H1 (cell line): ENCODE data around the gene NOS2. TPM values are rescaled to one million over a fixed set of nuclear protein-coding genes. Genes with fewer than 3 reads are reported as not detected.

Experiments
- CTCF ChIA-PET: fragments of 300-600 bp; sonication (Branson Sonifier 250); formaldehyde crosslinking; loops from one replicate; lab custom pipeline; 2021; ENCODE audit not compliant: partially characterized antibody; lab: Charles Lee
- POLR2A ChIA-PET: fragments of 300-600 bp; sonication (Branson Sonifier 250); formaldehyde crosslinking; loops from one replicate; lab custom pipeline; 2021; ENCODE audit warnings: inconsistent platforms; ENCODE audit not compliant: partially characterized antibody; lab: Charles Lee
- DNase-seq, 2 experiments: peaks; one replicate each; pipeline versions ENCODE4 v3.0.0 to v3.0.0-alpha.2; 2010 to 2022; ENCODE audit warnings: low spot score in 2 of 2, low read depth in 1 of 2, mixed read lengths in 1 of 2
- FAIRE-seq: peaks from 2 replicates; lab custom pipeline; 2011; peaks lifted over from hg19 to GRCh38; lab: Jason Lieb, UNC
- H2AFZ ChIP-seq: 2 replicates; pipeline ENCODE4 v1.8.1; 2012; ENCODE audit warnings: low read length, inconsistent platforms
- H2AK5ac ChIP-seq: 2 replicates; pipeline ENCODE4 v1.6.1; 2013; ENCODE audit warnings: low read depth, low read length
- H2BK120ac ChIP-seq: replicated peaks from 2 replicates; pipeline ENCODE3; 2013; ENCODE audit warnings: low read depth, low read length, inconsistent platforms
- H2BK12ac ChIP-seq: 2 replicates; pipeline ENCODE4 v1.6.1; 2013; ENCODE audit warnings: low read depth, low read length
- H2BK15ac ChIP-seq: 2 replicates; pipeline ENCODE4 v1.6.1; 2013; ENCODE audit warnings: low read length
- H2BK20ac ChIP-seq: 2 replicates; pipeline ENCODE4 v1.6.1; 2013; ENCODE audit warnings: low read length
- H2BK5ac ChIP-seq: 2 replicates; pipeline ENCODE4 v1.6.1; 2013; ENCODE audit warnings: low read depth, low read length
- H3K14ac ChIP-seq: 2 replicates; pipeline ENCODE4 v1.6.1; 2013; ENCODE audit warnings: inconsistent platforms; ENCODE audit not compliant: insufficient read length
- H3K18ac ChIP-seq: 2 replicates; pipeline ENCODE4 v1.6.1; 2013; ENCODE audit warnings: low read length; ENCODE audit errors: extremely low read depth
- H3K23ac ChIP-seq: 2 replicates; pipeline ENCODE4 v1.6.1; 2013; ENCODE audit warnings: inconsistent platforms; ENCODE audit not compliant: insufficient read length
- H3K23me2 ChIP-seq: 2 replicates; pipeline ENCODE4 v1.6.1; 2013; ENCODE audit warnings: low read depth, low read length
- H3K27ac ChIP-seq: 2 replicates; pipeline ENCODE4 v1.6.1; 2011; ENCODE audit warnings: low read depth, low read length, inconsistent platforms
- H3K27me3 ChIP-seq, 4 experiments: replicated peaks in 1 of 4; 1 replicate in 1 of 4; 2 replicates in 3 of 4; pipeline versions ENCODE4 v1.6.1 to v1.8.1; 2011 to 2013; ENCODE audit warnings: low read length in 3 of 4, mild to moderate bottlenecking in 3 of 4, inconsistent platforms in 2 of 4, mixed read lengths in 2 of 4, moderate library complexity in 1 of 4; ENCODE audit not compliant: control insufficient read depth in 3 of 4, insufficient read depth in 3 of 4; ENCODE audit errors: extremely low read depth in 1 of 4
- H3K36me3 ChIP-seq, 4 experiments: 2 replicates each; pipeline versions ENCODE4 v1.6.1 to v1.8.1; 2011 to 2013; ENCODE audit warnings: mild to moderate bottlenecking in 4 of 4, low read length in 3 of 4, moderate library complexity in 2 of 4, control low read depth in 1 of 4, inconsistent platforms in 1 of 4; ENCODE audit not compliant: insufficient read depth in 4 of 4, control insufficient read depth in 2 of 4
- H3K4ac ChIP-seq: replicated peaks from 2 replicates; pipeline ENCODE3; 2013; ENCODE audit warnings: low read length, low read depth, mixed read lengths, inconsistent platforms; ENCODE audit not compliant: insufficient read length
- H3K4me1 ChIP-seq, 4 experiments: replicated peaks in 1 of 4; 1 replicate in 1 of 4; 2 replicates in 3 of 4; pipeline versions ENCODE4 v1.6.1 to v1.8.1; 2011 to 2013; ENCODE audit warnings: low read length in 3 of 4, inconsistent platforms in 2 of 4, mixed read lengths in 1 of 4; ENCODE audit not compliant: insufficient read depth in 4 of 4, control insufficient read depth in 3 of 4
- H3K4me2 ChIP-seq, 2 experiments: 2 replicates each; pipeline versions ENCODE4 v1.6.1 to v1.8.1; 2011 to 2013; ENCODE audit warnings: low read depth in 2 of 2, low read length in 2 of 2, control low read depth in 1 of 2, inconsistent platforms in 1 of 2, mild to moderate bottlenecking in 1 of 2; ENCODE audit not compliant: insufficient read depth in 1 of 2
- H3K4me3 ChIP-seq, 4 experiments: fragments of 200-600, 300-600 bp in 1 of 4; sonication (generic), shearing (Covaris generic), sonication (Bioruptor Twin) in 1 of 4; 2 replicates each; pipeline versions ENCODE4 v1.5.1 to v1.8.1; 2011 to 2016; ENCODE audit warnings: low read length in 4 of 4, low read depth in 3 of 4, control low read depth in 2 of 4, inconsistent platforms in 2 of 4, mild to moderate bottlenecking in 2 of 4, mixed read lengths in 1 of 4, moderate library complexity in 1 of 4; ENCODE audit not compliant: insufficient read depth in 2 of 4; ENCODE audit errors: extremely low read depth in 1 of 4
- H3K56ac ChIP-seq: replicated peaks from 2 replicates; pipeline ENCODE3; 2013; ENCODE audit warnings: low read depth, mild to moderate bottlenecking, mixed read lengths, low read length, inconsistent platforms; ENCODE audit not compliant: insufficient read length
- H3K79me1 ChIP-seq: 2 replicates; pipeline ENCODE4 v1.6.1; 2013; ENCODE audit warnings: low read depth, low read length, control low read depth
- H3K79me2 ChIP-seq, 2 experiments: 2 replicates each; pipeline versions ENCODE4 v1.6.1 to v1.8.1; 2012 to 2013; ENCODE audit warnings: low read length in 2 of 2, mild to moderate bottlenecking in 2 of 2, inconsistent platforms in 1 of 2; ENCODE audit not compliant: insufficient read depth in 2 of 2, control insufficient read depth in 1 of 2
- H3K9ac ChIP-seq, 4 experiments: replicated peaks in 1 of 4; 1 replicate in 1 of 4; 2 replicates in 3 of 4; pipeline versions ENCODE4 v1.6.1 to v1.8.1; 2011 to 2013; ENCODE audit warnings: low read depth in 3 of 4, low read length in 3 of 4, control low read depth in 2 of 4, mild to moderate bottlenecking in 2 of 4, moderate library complexity in 2 of 4, inconsistent platforms in 1 of 4; ENCODE audit errors: extremely low read depth in 1 of 4
- H3K9me3 ChIP-seq, 2 experiments: 2 replicates each; pipeline versions ENCODE4 v1.6.1 to v1.8.1; 2012 to 2013; ENCODE audit warnings: mild to moderate bottlenecking in 2 of 2, moderate library complexity in 2 of 2, control low read depth in 1 of 2, inconsistent platforms in 1 of 2, low read depth in 1 of 2, low read length in 1 of 2, mixed read lengths in 1 of 2; ENCODE audit not compliant: insufficient read depth in 2 of 2
- H4K20me1 ChIP-seq, 2 experiments: replicated peaks in 1 of 2; 2 replicates each; pipeline versions ENCODE3 to v1.8.1; 2011 to 2013; ENCODE audit warnings: inconsistent platforms in 2 of 2, low read length in 2 of 2, mild to moderate bottlenecking in 1 of 2; ENCODE audit not compliant: insufficient read depth in 2 of 2, control insufficient read depth in 1 of 2
- H4K5ac ChIP-seq: 2 replicates; pipeline ENCODE4 v1.6.1; 2013; ENCODE audit warnings: low read length, low read depth, mixed read lengths, inconsistent platforms; ENCODE audit not compliant: insufficient read length
- H4K8ac ChIP-seq: 2 replicates; pipeline ENCODE4 v1.8.0; 2013; ENCODE audit warnings: mild to moderate bottlenecking, moderate library complexity, low read length, inconsistent platforms; ENCODE audit not compliant: insufficient read depth; ENCODE audit errors: extremely low read depth
- H4K91ac ChIP-seq: replicated peaks from 2 replicates; pipeline ENCODE3; 2013; ENCODE audit warnings: low read length, mixed read lengths, inconsistent platforms; ENCODE audit not compliant: insufficient read length
- CBX5 ChIP-seq: fragments of 300-800, 300-1000 bp; sonication (generic); IDR thresholded peaks from 2 replicates; pipeline ENCODE4 v1.7.1; 2016; ENCODE audit warnings: antibody characterized with exemption, low read length, low read depth
- E2F6 ChIP-seq: IDR thresholded peaks from 2 replicates; pipeline ENCODE4 v1.6.1; 2012; ENCODE audit warnings: inconsistent platforms
- EZH2 ChIP-seq: fragments of 200-600 bp; sonication (generic); IDR thresholded peaks from 2 replicates; pipeline ENCODE4 v1.7.1; 2012; ENCODE audit warnings: low read depth, mild to moderate bottlenecking, moderate library complexity, low read length, inconsistent platforms; ENCODE audit not compliant: severe bottlenecking
- FOSL1 ChIP-seq: IDR thresholded peaks from 2 replicates; pipeline ENCODE4 v1.6.1; 2011; ENCODE audit warnings: mild to moderate bottlenecking, low read depth, low read length, moderate library complexity; ENCODE audit not compliant: insufficient read depth
- KDM1A ChIP-seq: fragments of 200-600, 300-600 bp; sonication (generic); IDR thresholded peaks from 2 replicates; pipeline ENCODE4 v1.7.1; 2016; ENCODE audit warnings: mild to moderate bottlenecking, low read length, borderline replicate concordance
- MAFK ChIP-seq: IDR thresholded peaks from 2 replicates; pipeline ENCODE4 v1.6.1; 2012; ENCODE audit warnings: low read depth, mild to moderate bottlenecking, improper control_type of control experiment, low read length
- PHF8 ChIP-seq: fragments of 200-600 bp; sonication (generic); conservative IDR thresholded peaks from 2 replicates; pipeline ENCODE4 v1.7.1; 2012; ENCODE audit warnings: low read depth, mild to moderate bottlenecking, inconsistent platforms, low read length, moderate library complexity
- POU5F1 ChIP-seq: IDR thresholded peaks from 2 replicates; pipeline ENCODE4 v1.6.1; 2011; ENCODE audit warnings: low read depth, mild to moderate bottlenecking, low read length, moderate library complexity
- RXRA ChIP-seq: IDR thresholded peaks from 2 replicates; pipeline ENCODE4 v1.6.1; 2011; ENCODE audit warnings: low read depth, mild to moderate bottlenecking, low read length, moderate library complexity; ENCODE audit not compliant: insufficient read depth
- SAP30 ChIP-seq: fragments of 300-600 bp; sonication (generic); IDR thresholded peaks from 2 replicates; pipeline ENCODE4 v1.7.1; 2012; ENCODE audit warnings: low read length, moderate library complexity, mild to moderate bottlenecking, inconsistent platforms; ENCODE audit not compliant: insufficient read depth, insufficient replicate concordance
- SIX5 ChIP-seq: IDR thresholded peaks from 2 replicates; pipeline ENCODE4 v1.6.1; 2011; ENCODE audit warnings: mild to moderate bottlenecking, low read depth, low read length
- SP2 ChIP-seq: IDR thresholded peaks from 2 replicates; pipeline ENCODE4 v1.6.1; 2012; ENCODE audit warnings: mild to moderate bottlenecking, low read length, inconsistent platforms
- WGBS, 2 experiments: shearing (Covaris generic) in 1 of 2; methylation state at CpG; one replicate each; pipeline versions ENCODE4 v1.1.6 to v1.1.7; 2013 to 2015; ENCODE audit warnings: low lambda C conversion rate in 2 of 2, mixed read lengths in 2 of 2, inconsistent platforms in 1 of 2, low coverage in 1 of 2, missing lambda C conversion rate in 1 of 2; ENCODE audit not compliant: insufficient replicate concordance in 2 of 2, insufficient coverage in 1 of 2, insufficient read length in 1 of 2; ENCODE audit errors: extremely low coverage in 1 of 2, missing lambda C conversion rate in 1 of 2; 5-methylcytosine and 5-hydroxymethylcytosine counted together
- polyA plus RNA-seq, 7 experiments: library from polyadenylated mRNA; depleted of rRNA in 3 of 7; stranded (reverse) in 5 of 7; unstranded in 2 of 7; fragments of >200 nt in 5 of 7; fragments of 200-250 nt in 2 of 7; gene quantifications; 1 replicate in 5 of 7; 2 replicates in 1 of 7; 4 replicates in 1 of 7; pipeline versions ENCODE4 v1.2.1 to v1.2.3, GENCODE V29; 2011 to 2013; ENCODE audit warnings: missing spikeins in 2 of 7, mixed read lengths in 2 of 7
- total RNA-seq: library from RNA; stranded (reverse); fragmentation: NEBNext Ultra II Directional; extraction: Animal tissue kit (Norgen Biotek cat#: 25700); gene quantifications from 2 replicates; pipeline ENCODE4 v1.2.1, GENCODE V29; 2021

NOS2 gene
- total and polyA plus RNA-seq, 2 of the 8 experiments (the other 6 are each of a cell fraction or from before 2014, with no cell fraction given) = 1.0 to 1.9 TPM

- no peaks in the 10 kb centered on the region for H3K36me3 ChIP-seq
- H3K4ac ChIP-seq = no peak overlapping the region
- no peak overlapping the region for H2AK5ac ChIP-seq
- DNase-seq (no peak), FAIRE-seq (no peak)
- peaks cover 0 to 8% (median 3%) of the 10 kb centered on the region in 4 experiments; a peak in 6 of 7 replicates for H3K4me1 ChIP-seq
- no peak overlapping the region for H4K5ac ChIP-seq
- H3K14ac ChIP-seq = no peak overlapping the region
- H2BK120ac ChIP-seq = no peak overlapping the region
- no peak overlapping the region for H2BK15ac ChIP-seq
- TF ChIP-seq EZH2 = no peak
- no peak for TF ChIP-seq CBX5
- no peak for TF ChIP-seq SP2
- no peak for TF ChIP-seq RXRA
- no peak for TF ChIP-seq MAFK
- TF ChIP-seq FOSL1 = no peak
- TF ChIP-seq PHF8 = no peak
- no peak for TF ChIP-seq KDM1A
- TF ChIP-seq SAP30 = no peak
- TF ChIP-seq POU5F1 = no peak
- no peak for TF ChIP-seq E2F6
- TF ChIP-seq SIX5 = no peak
- no peaks in the 10 kb centered on the region for H3K23me2 ChIP-seq
- 72% methylated on average over 2 of the region's 2 CpGs; no CpG with 5 or more reads in 1 of the 2 experiments for WGBS, 2 experiments
- H2BK12ac ChIP-seq = no peak overlapping the region
- no peak overlapping the region for H2AFZ ChIP-seq
- H4K20me1 ChIP-seq = no peaks in the 10 kb centered on the region
- no peaks in the 10 kb centered on the region for H3K27me3 ChIP-seq
- H2BK5ac ChIP-seq = no peak overlapping the region
- H3K56ac ChIP-seq = no peak overlapping the region
- ChIA-PET POLR2A (no interaction called here), CTCF (interaction anchor here (0.8 to 9.8 kb wide), 11 partner anchors 13 to 432 kb away, joined by 3 to 109 read pairs (median 4); no protein-coding TSS in a partner anchor)
- H2BK20ac ChIP-seq = no peak overlapping the region
- H3K9ac ChIP-seq = no peak overlapping the region
- H3K9me3 ChIP-seq = no peaks in the 10 kb centered on the region
- H3K79me2 ChIP-seq = no peaks in the 10 kb centered on the region
- no peaks in the 10 kb centered on the region for H3K79me1 ChIP-seq
- no peak overlapping the region for H4K8ac ChIP-seq
- no peak overlapping the region for H3K4me2 ChIP-seq
- H3K23ac ChIP-seq = no peak overlapping the region
- no peak overlapping the region for H3K4me3 ChIP-seq
- H3K18ac ChIP-seq = no peak overlapping the region
- no peak overlapping the region for H3K27ac ChIP-seq
- H4K91ac ChIP-seq = no peak overlapping the region
Measured at GRCh38 chr17:27802033-27802432, 1.7 kb upstream of the NOS2 start.
